Frontal cortex (tissue), 4 donors: ENCODE results near the gene NKAIN4. TPM values are rescaled to one million over a fixed set of nuclear protein-coding genes. Genes with fewer than 3 reads are reported as not detected.

Experiments
- DNase-seq, 2 donors: peaks; one replicate each; pipeline ENCODE4 v3.0.0; 2012; ENCODE audit warnings: low spot score in 2 of 2
- FAIRE-seq: peaks from 2 replicates; lab custom pipeline; 2012; peaks lifted over from hg19 to GRCh38; lab: Jason Lieb, UNC
- total RNA-seq: library from RNA; depleted of rRNA; stranded (reverse); fragments of >200 nt; gene quantifications from one replicate; pipeline ENCODE4 v1.2.3, GENCODE V29; 2014
- donor health status: control.
- donor health status: control.
- donor health status: control.

The NKAIN4 gene
- total RNA-seq, 1 donor from 2014 or later: 14.7 TPM

GRCh38 chr20:63289311-63290135, 35.3 kb upstream of the NKAIN4 start:
- DNase-seq (no peak), FAIRE-seq (no peak)

- no peak for DNase-seq
- FAIRE-seq: no peak
Observed at GRCh38 chr20:63288581-63289251, 34.5 kb upstream of the NKAIN4 start.

GRCh38 chr20:63287697-63288580, 33.7 kb upstream of the NKAIN4 start:
- FAIRE-seq: no peak
- no peak for DNase-seq

- DNase-seq (no peak), FAIRE-seq (no peak)
Observed at GRCh38 chr20:63286781-63287696, 32.8 kb upstream of the NKAIN4 start.

- FAIRE-seq: no peak
- DNase-seq: no peak
Observed at GRCh38 chr20:63285636-63286615, 31.7 kb upstream of the NKAIN4 start.

GRCh38 chr20:63284981-63285524, 30.8 kb upstream of the NKAIN4 start:
- FAIRE-seq: no peak
- no peak for DNase-seq

GRCh38 chr20:63284544-63284949, 30.3 kb upstream of the NKAIN4 start:
- DNase-seq (no peak), FAIRE-seq (no peak)

- DNase-seq (no peak), FAIRE-seq (no peak)
Observed at GRCh38 chr20:63284083-63284440, 29.8 kb upstream of the NKAIN4 start.

- DNase-seq (no peak), FAIRE-seq (no peak)
Observed at GRCh38 chr20:63283397-63284082, 29.3 kb upstream of the NKAIN4 start.

- no peak for DNase-seq
- FAIRE-seq: no peak
Observed at GRCh38 chr20:63282946-63283345, 28.7 kb upstream of the NKAIN4 start.

GRCh38 chr20:63281742-63282665, 27.7 kb upstream of the NKAIN4 start:
- FAIRE-seq: no peak
- DNase-seq: no peak

GRCh38 chr20:63280929-63281545, 26.8 kb upstream of the NKAIN4 start:
- DNase-seq: no peak
- no peak for FAIRE-seq

GRCh38 chr20:63280371-63280770, 26.1 kb upstream of the NKAIN4 start:
- DNase-seq (no peak), FAIRE-seq (no peak)

GRCh38 chr20:63279931-63280330, 25.7 kb upstream of the NKAIN4 start:
- no peak for DNase-seq
- no peak for FAIRE-seq

- no peak for DNase-seq
Observed at GRCh38 chr20:63278661-63279060, 24.4 kb upstream of the NKAIN4 start.

More at GRCh38 chr20:63278661-63279060, 24.4 kb upstream of the NKAIN4 start:
- no peak for FAIRE-seq
